ENCODE results near the gene GRAMD1B.

The GRAMD1B gene

DNA sequence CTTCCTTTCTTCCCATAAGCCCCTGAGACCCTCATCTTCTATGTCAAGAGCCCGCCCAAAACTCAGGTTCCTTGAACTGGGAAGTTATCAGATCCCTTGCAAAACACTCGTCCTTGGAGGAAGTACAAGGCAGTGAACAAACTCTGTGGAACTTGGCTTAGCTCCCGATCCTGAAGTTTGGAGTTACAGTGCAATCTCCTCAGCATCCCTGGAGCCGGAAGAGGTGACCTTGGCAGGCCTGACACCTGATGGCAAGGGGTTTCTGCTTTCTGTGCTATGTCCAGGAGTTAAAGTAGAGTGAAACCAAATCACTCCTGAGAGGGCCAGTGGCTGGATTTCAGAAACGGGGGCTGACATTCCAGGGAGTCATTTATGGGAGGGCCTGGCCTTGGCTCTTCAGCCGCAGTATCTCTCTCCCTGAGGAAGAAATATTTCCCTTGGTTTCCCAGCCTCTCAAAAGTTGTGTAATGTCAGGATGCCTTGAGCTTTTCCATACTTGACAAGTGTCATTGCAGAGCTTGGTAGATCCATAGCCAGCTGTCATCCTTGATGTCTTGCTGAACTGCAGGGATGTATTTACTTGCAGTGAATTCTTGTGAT lies 1.9 kb upstream of the GRAMD1B start:
- H3K4me3 ChIP-seq (ENCODE audit: low read depth, low read length), result no peak overlapping the region
- no peak overlapping the region for H3K23ac ChIP-seq (ENCODE audit: low read length)
- H3K79me2 ChIP-seq (ENCODE audit: control insufficient read depth, insufficient read depth, low read length, poor library complexity), result no peaks in the 10 kb centered on the region
- DNase-seq, result peak in 1 of 2 donors; percentile 30
- no peak overlapping the region for H2AFZ ChIP-seq (ENCODE audit: insufficient read depth, low read length, poor library complexity)
- no peak overlapping the region for H3K4ac ChIP-seq (ENCODE audit: low read depth, low read length)
- no peak overlapping the region for H3K27ac ChIP-seq (ENCODE audit: low read depth, low read length)
- no peaks in the 10 kb centered on the region for H3K9me3 ChIP-seq (ENCODE audit: insufficient read depth, low read depth, low read length)
- H2BK5ac ChIP-seq (ENCODE audit: low read depth, low read length, poor library complexity), result no peak overlapping the region
- H2BK12ac ChIP-seq (ENCODE audit: low read length), result no peak overlapping the region
- H3K79me1 ChIP-seq (ENCODE audit: low read length), result peaks cover 2% of the 10 kb centered on the region
- no peak overlapping the region for H3K14ac ChIP-seq (ENCODE audit: low read length)
- H3K36me3 ChIP-seq (ENCODE audit: control insufficient read depth in 1 of 2, insufficient read depth in 2 of 2, low read length in 2 of 2), result no peaks in the 10 kb centered on the region
- H4K8ac ChIP-seq (ENCODE audit: low read depth, low read length), result no peak overlapping the region
- no peak overlapping the region for H2AK5ac ChIP-seq (ENCODE audit: low read length)
- no peaks in the 10 kb centered on the region for H3K27me3 ChIP-seq (ENCODE audit: insufficient read depth, low read length)
- no peak overlapping the region for H4K91ac ChIP-seq (ENCODE audit: low read depth, low read length)
- no CpG with 5 or more reads among the region's 6 CpGs for WGBS (ENCODE audit: extremely low coverage, insufficient coverage, insufficient read length)
- no peak overlapping the region for H4K12ac ChIP-seq (ENCODE audit: low read depth, low read length)
- H3K18ac ChIP-seq (ENCODE audit: low read length), result no peak overlapping the region
- no peak overlapping the region for H3K4me2 ChIP-seq (ENCODE audit: low read length)
- peaks cover 7 to 9% of the 10 kb centered on the region in 2 experiments for H3K4me1 ChIP-seq (ENCODE audit: control insufficient read depth in 1 of 2, insufficient read depth in 2 of 2, low read length in 2 of 2)
- H2BK120ac ChIP-seq (ENCODE audit: insufficient read depth, low read length, poor library complexity), result no peak overlapping the region
- no peak overlapping the region for H3K9ac ChIP-seq (ENCODE audit: low read length)

GRCh38 chr11:123429336-123429735 lies 733 bp upstream of the GRAMD1B start:
- H3K9me3 ChIP-seq (ENCODE audit: insufficient read depth, low read depth, low read length), result no peaks in the 10 kb centered on the region
- H3K79me2 ChIP-seq (ENCODE audit: control insufficient read depth, insufficient read depth, low read length, poor library complexity), result no peaks in the 10 kb centered on the region
- no peak overlapping the region for H2BK12ac ChIP-seq (ENCODE audit: low read length)
- H2BK5ac ChIP-seq (ENCODE audit: low read depth, low read length, poor library complexity), result no peak overlapping the region
- no peak overlapping the region for H3K4me3 ChIP-seq (ENCODE audit: low read depth, low read length)
- DNase-seq, result peak; percentile 53 to 72
- no peak overlapping the region for H2AK5ac ChIP-seq (ENCODE audit: low read length)
- H3K4me1 ChIP-seq (ENCODE audit: control insufficient read depth in 1 of 2, insufficient read depth in 2 of 2, low read length in 2 of 2), result peaks cover 7 to 9% of the 10 kb centered on the region in 2 experiments
- no peaks in the 10 kb centered on the region for H3K27me3 ChIP-seq (ENCODE audit: insufficient read depth, low read length)
- H3K79me1 ChIP-seq (ENCODE audit: low read length), result peaks cover 2% of the 10 kb centered on the region
- no peak overlapping the region for H3K23ac ChIP-seq (ENCODE audit: low read length)
- no peak overlapping the region for H4K8ac ChIP-seq (ENCODE audit: low read depth, low read length)
- H4K12ac ChIP-seq (ENCODE audit: low read depth, low read length), result no peak overlapping the region
- H3K27ac ChIP-seq (ENCODE audit: low read depth, low read length), result no peak overlapping the region
- no peak overlapping the region for H2AFZ ChIP-seq (ENCODE audit: insufficient read depth, low read length, poor library complexity)
- no peak overlapping the region for H2BK120ac ChIP-seq (ENCODE audit: insufficient read depth, low read length, poor library complexity)
- H3K18ac ChIP-seq (ENCODE audit: low read length), result no peak overlapping the region
- no peak overlapping the region for H3K9ac ChIP-seq (ENCODE audit: low read length)
- H3K4ac ChIP-seq (ENCODE audit: low read depth, low read length), result no peak overlapping the region
- H3K4me2 ChIP-seq (ENCODE audit: low read length), result no peak overlapping the region
- no peaks in the 10 kb centered on the region for H3K36me3 ChIP-seq (ENCODE audit: control insufficient read depth in 1 of 2, insufficient read depth in 2 of 2, low read length in 2 of 2)
- no peak overlapping the region for H3K14ac ChIP-seq (ENCODE audit: low read length)
- no CpG with 5 or more reads among the region's 5 CpGs for WGBS (ENCODE audit: extremely low coverage, insufficient coverage, insufficient read length)
- H4K91ac ChIP-seq (ENCODE audit: low read depth, low read length), result no peak overlapping the region

DNA sequence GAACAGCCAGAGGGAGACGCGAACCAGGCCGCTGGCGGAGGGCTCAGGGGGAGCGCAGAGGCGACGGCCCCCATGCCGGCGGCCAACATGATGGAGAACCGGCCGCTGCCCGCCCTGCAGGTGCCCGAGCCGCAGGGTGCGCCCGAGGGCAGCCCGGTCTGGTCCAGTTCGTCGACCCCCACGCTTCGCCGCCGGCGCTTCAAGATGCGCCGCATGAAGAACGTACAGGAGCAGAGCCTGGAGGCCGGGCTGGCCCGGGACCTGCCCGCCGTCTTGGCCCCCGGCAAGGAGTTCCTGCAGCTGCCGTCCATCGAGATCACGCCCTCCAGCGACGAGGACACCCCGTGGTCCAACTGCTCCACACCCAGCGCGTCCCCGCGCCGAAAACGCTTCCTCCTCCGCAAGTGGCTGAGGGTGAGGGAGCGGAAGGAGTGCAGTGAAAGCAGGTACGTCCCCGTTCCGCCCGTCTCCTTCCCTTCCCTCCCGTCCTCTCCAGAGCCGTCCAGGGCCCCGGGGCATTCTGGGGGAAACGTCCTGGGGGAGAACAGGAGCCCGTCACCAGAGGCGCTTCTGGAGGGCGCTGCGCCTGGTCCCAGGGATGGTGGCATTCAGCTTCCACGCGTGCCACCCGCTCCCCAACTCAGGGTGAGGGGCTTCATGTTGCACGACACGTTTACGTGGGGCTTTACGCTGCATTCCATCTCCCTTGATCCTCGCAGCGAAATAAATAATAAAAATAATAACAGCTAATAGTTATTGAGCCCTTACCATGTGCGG lies 840 bp downstream of the GRAMD1B start:
- Histone ChIP-seq H3K79me1 (ENCODE audit: low read length) (peaks cover 2% of the 10 kb centered on the region), H3K36me3 (ENCODE audit: control insufficient read depth in 1 of 2, insufficient read depth in 2 of 2, low read length in 2 of 2) (no peaks in the 10 kb centered on the region), H3K79me2 (ENCODE audit: control insufficient read depth, insufficient read depth, low read length, poor library complexity) (no peaks in the 10 kb centered on the region), H4K8ac (ENCODE audit: low read depth, low read length) (no peak overlapping the region), H2BK12ac (ENCODE audit: low read length) (no peak overlapping the region), H3K14ac (ENCODE audit: low read length) (peak overlapping the region; percentile 14), H3K4me1 (ENCODE audit: control insufficient read depth in 1 of 2, insufficient read depth in 2 of 2, low read length in 2 of 2) (peaks cover 7 to 9% of the 10 kb centered on the region in 2 experiments), H3K4ac (ENCODE audit: low read depth, low read length) (no peak overlapping the region), H2AFZ (ENCODE audit: insufficient read depth, low read length, poor library complexity) (peak overlapping the region; percentile 21), H3K4me3 (ENCODE audit: low read depth, low read length) (peak overlapping the region; percentile 72), H3K23ac (ENCODE audit: low read length) (no peak overlapping the region), H3K27ac (ENCODE audit: low read depth, low read length) (no peak overlapping the region), H3K9ac (ENCODE audit: low read length) (no peak overlapping the region), H2AK5ac (ENCODE audit: low read length) (no peak overlapping the region), H2BK5ac (ENCODE audit: low read depth, low read length, poor library complexity) (no peak overlapping the region), H4K91ac (ENCODE audit: low read depth, low read length) (no peak overlapping the region), H4K12ac (ENCODE audit: low read depth, low read length) (no peak overlapping the region), H2BK120ac (ENCODE audit: insufficient read depth, low read length, poor library complexity) (no peak overlapping the region), H3K27me3 (ENCODE audit: insufficient read depth, low read length) (no peaks in the 10 kb centered on the region), H3K18ac (ENCODE audit: low read length) (no peak overlapping the region), H3K9me3 (ENCODE audit: insufficient read depth, low read depth, low read length) (no peaks in the 10 kb centered on the region), H3K4me2 (ENCODE audit: low read length) (peak overlapping the region; percentile 81)
- WGBS (ENCODE audit: extremely low coverage, insufficient coverage, insufficient read length), result no CpG with 5 or more reads among the region's 68 CpGs
- peak; percentile 57 to 80 for DNase-seq

DNA sequence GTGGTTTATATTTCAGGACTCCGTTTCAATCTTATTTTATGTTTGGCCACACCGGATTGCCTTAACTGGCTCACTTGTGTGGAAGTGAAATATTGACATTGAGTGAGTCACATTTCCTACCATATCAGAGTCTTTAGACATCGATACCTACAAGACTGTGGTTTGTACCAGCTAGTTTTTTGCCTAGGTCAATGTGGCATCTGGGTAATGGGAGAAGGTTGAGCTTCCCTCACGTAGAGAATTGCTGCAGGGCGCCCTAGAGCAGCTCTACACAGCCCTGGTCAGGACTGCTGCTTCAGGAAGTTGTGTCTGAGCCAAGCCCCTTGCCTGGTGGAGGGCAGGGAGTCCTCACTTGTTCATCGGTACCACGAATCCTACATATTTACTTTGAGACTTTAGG lies 1.6 kb downstream of the GRAMD1B start:
- peaks cover 2% of the 10 kb centered on the region for H3K79me1 ChIP-seq (ENCODE audit: low read length)
- H3K4ac ChIP-seq (ENCODE audit: low read depth, low read length), result no peak overlapping the region
- H2BK12ac ChIP-seq (ENCODE audit: low read length), result no peak overlapping the region
- DNase-seq, result no peak
- H3K14ac ChIP-seq (ENCODE audit: low read length), result no peak overlapping the region
- no CpG with 5 or more reads among the region's 7 CpGs for WGBS (ENCODE audit: extremely low coverage, insufficient coverage, insufficient read length)
- peaks cover 7 to 9% of the 10 kb centered on the region in 2 experiments for H3K4me1 ChIP-seq (ENCODE audit: control insufficient read depth in 1 of 2, insufficient read depth in 2 of 2, low read length in 2 of 2)
- no peak overlapping the region for H4K91ac ChIP-seq (ENCODE audit: low read depth, low read length)
- no peak overlapping the region for H2BK120ac ChIP-seq (ENCODE audit: insufficient read depth, low read length, poor library complexity)
- no peak overlapping the region for H4K12ac ChIP-seq (ENCODE audit: low read depth, low read length)
- H3K9me3 ChIP-seq (ENCODE audit: insufficient read depth, low read depth, low read length), result no peaks in the 10 kb centered on the region
- no peak overlapping the region for H3K9ac ChIP-seq (ENCODE audit: low read length)
- no peaks in the 10 kb centered on the region for H3K36me3 ChIP-seq (ENCODE audit: control insufficient read depth in 1 of 2, insufficient read depth in 2 of 2, low read length in 2 of 2)
- no peak overlapping the region for H2AFZ ChIP-seq (ENCODE audit: insufficient read depth, low read length, poor library complexity)
- no peak overlapping the region for H3K18ac ChIP-seq (ENCODE audit: low read length)
- H3K79me2 ChIP-seq (ENCODE audit: control insufficient read depth, insufficient read depth, low read length, poor library complexity), result no peaks in the 10 kb centered on the region
- H3K4me3 ChIP-seq (ENCODE audit: low read depth, low read length), result no peak overlapping the region
- no peak overlapping the region for H3K27ac ChIP-seq (ENCODE audit: low read depth, low read length)
- no peak overlapping the region for H2BK5ac ChIP-seq (ENCODE audit: low read depth, low read length, poor library complexity)
- H3K4me2 ChIP-seq (ENCODE audit: low read length), result no peak overlapping the region
- H2AK5ac ChIP-seq (ENCODE audit: low read length), result no peak overlapping the region
- H3K27me3 ChIP-seq (ENCODE audit: insufficient read depth, low read length), result no peaks in the 10 kb centered on the region
- H4K8ac ChIP-seq (ENCODE audit: low read depth, low read length), result no peak overlapping the region
- H3K23ac ChIP-seq (ENCODE audit: low read length), result no peak overlapping the region
